ENCODE data around the gene SPRR4.

The SPRR4 gene

GRCh38 chr1:152953761-152954160 is 16.7 kb upstream of the SPRR4 start:
- no peaks in the 10 kb centered on the region for H3K27me3 ChIP-seq (ENCODE audit: insufficient read depth, low read length, poor library complexity)
- no peaks in the 10 kb centered on the region for H3K36me3 ChIP-seq (ENCODE audit: control insufficient read depth, insufficient read depth, low read length)
- H3K56ac ChIP-seq (ENCODE audit: low read length) = no peak overlapping the region
- no peaks in the 10 kb centered on the region for H3K4me1 ChIP-seq (ENCODE audit: control insufficient read depth, low read depth, low read length)
- H3K79me2 ChIP-seq (ENCODE audit: control insufficient read depth, insufficient read depth, low read length) = no peaks in the 10 kb centered on the region
- H3K23ac ChIP-seq (ENCODE audit: low read length) = no peak overlapping the region
- H3K79me1 ChIP-seq (ENCODE audit: low read length) = no peaks in the 10 kb centered on the region
- H4K5ac ChIP-seq (ENCODE audit: low read length) = no peak overlapping the region
- no peak overlapping the region for H2BK5ac ChIP-seq (ENCODE audit: low read length)
- H3K18ac ChIP-seq (ENCODE audit: low read length) = no peak overlapping the region
- H3K27ac ChIP-seq (ENCODE audit: low read depth, low read length) = no peak overlapping the region
- H2BK120ac ChIP-seq (ENCODE audit: low read depth, low read length) = no peak overlapping the region
- DNase-seq = no peak
- H4K8ac ChIP-seq (ENCODE audit: low read depth, low read length) = no peak overlapping the region
- H3K4me3 ChIP-seq (ENCODE audit: low read length) = no peak overlapping the region
- no CpG with 5 or more reads among the region's 7 CpGs for WGBS (ENCODE audit: extremely low coverage, insufficient coverage, low lambda C conversion rate)
- no peak overlapping the region for H2BK15ac ChIP-seq (replicated peaks; ENCODE audit: low read depth)
- H2AK5ac ChIP-seq (ENCODE audit: low read length) = no peak overlapping the region
- no peak overlapping the region for H3K9ac ChIP-seq (ENCODE audit: low read length)
- no peak overlapping the region for H3K4ac ChIP-seq (ENCODE audit: low read depth, low read length)
- no peak overlapping the region for H3K4me2 ChIP-seq (ENCODE audit: low read length)

GRCh38 chr1:152954436-152954835 is 16.0 kb upstream of the SPRR4 start:
- Histone ChIP-seq H3K4me2 (ENCODE audit: low read length) (no peak overlapping the region), H3K56ac (ENCODE audit: low read length) (no peak overlapping the region), H2BK15ac (replicated peaks; ENCODE audit: low read depth) (no peak overlapping the region), H4K8ac (ENCODE audit: low read depth, low read length) (no peak overlapping the region), H2AK5ac (ENCODE audit: low read length) (no peak overlapping the region), H3K79me1 (ENCODE audit: low read length) (no peaks in the 10 kb centered on the region), H3K27ac (ENCODE audit: low read depth, low read length) (no peak overlapping the region), H4K5ac (ENCODE audit: low read length) (no peak overlapping the region), H3K18ac (ENCODE audit: low read length) (no peak overlapping the region), H3K27me3 (ENCODE audit: insufficient read depth, low read length, poor library complexity) (no peaks in the 10 kb centered on the region), H3K79me2 (ENCODE audit: control insufficient read depth, insufficient read depth, low read length) (no peaks in the 10 kb centered on the region), H2BK120ac (ENCODE audit: low read depth, low read length) (no peak overlapping the region), H3K36me3 (ENCODE audit: control insufficient read depth, insufficient read depth, low read length) (no peaks in the 10 kb centered on the region), H3K4me3 (ENCODE audit: low read length) (no peak overlapping the region), H3K4ac (ENCODE audit: low read depth, low read length) (no peak overlapping the region), H3K9ac (ENCODE audit: low read length) (no peak overlapping the region), H3K4me1 (ENCODE audit: control insufficient read depth, low read depth, low read length) (no peaks in the 10 kb centered on the region), H2BK5ac (ENCODE audit: low read length) (no peak overlapping the region), H3K23ac (ENCODE audit: low read length) (no peak overlapping the region)
- no peak for DNase-seq
- no CpG with 5 or more reads among the region's 6 CpGs for WGBS (ENCODE audit: extremely low coverage, insufficient coverage, low lambda C conversion rate)

GRCh38 chr1:152957561-152957960 is 12.9 kb upstream of the SPRR4 start:
- no CpG with 5 or more reads among the region's 3 CpGs for WGBS (ENCODE audit: extremely low coverage, insufficient coverage, low lambda C conversion rate)
- no peak overlapping the region for H4K8ac ChIP-seq (ENCODE audit: low read depth, low read length)
- no peak overlapping the region for H3K56ac ChIP-seq (ENCODE audit: low read length)
- H3K79me1 ChIP-seq (ENCODE audit: low read length) = no peaks in the 10 kb centered on the region
- no peak overlapping the region for H2AK5ac ChIP-seq (ENCODE audit: low read length)
- H3K36me3 ChIP-seq (ENCODE audit: control insufficient read depth, insufficient read depth, low read length) = no peaks in the 10 kb centered on the region
- H3K9ac ChIP-seq (ENCODE audit: low read length) = no peak overlapping the region
- H3K23ac ChIP-seq (ENCODE audit: low read length) = no peak overlapping the region
- no peak overlapping the region for H3K4ac ChIP-seq (ENCODE audit: low read depth, low read length)
- no peak overlapping the region for H3K4me2 ChIP-seq (ENCODE audit: low read length)
- H3K27ac ChIP-seq (ENCODE audit: low read depth, low read length) = no peak overlapping the region
- no peak for DNase-seq
- no peak overlapping the region for H4K5ac ChIP-seq (ENCODE audit: low read length)
- H3K27me3 ChIP-seq (ENCODE audit: insufficient read depth, low read length, poor library complexity) = no peaks in the 10 kb centered on the region
- H2BK5ac ChIP-seq (ENCODE audit: low read length) = no peak overlapping the region
- no peak overlapping the region for H2BK120ac ChIP-seq (ENCODE audit: low read depth, low read length)
- no peak overlapping the region for H2BK15ac ChIP-seq (replicated peaks; ENCODE audit: low read depth)
- H3K18ac ChIP-seq (ENCODE audit: low read length) = no peak overlapping the region
- no peak overlapping the region for H3K4me3 ChIP-seq (ENCODE audit: low read length)
- H3K79me2 ChIP-seq (ENCODE audit: control insufficient read depth, insufficient read depth, low read length) = no peaks in the 10 kb centered on the region
- no peaks in the 10 kb centered on the region for H3K4me1 ChIP-seq (ENCODE audit: control insufficient read depth, low read depth, low read length)

- Histone ChIP-seq H3K27me3 (ENCODE audit: insufficient read depth, low read length, poor library complexity) (no peaks in the 10 kb centered on the region), H2BK120ac (ENCODE audit: low read depth, low read length) (no peak overlapping the region), H3K18ac (ENCODE audit: low read length) (no peak overlapping the region), H3K79me2 (ENCODE audit: control insufficient read depth, insufficient read depth, low read length) (no peaks in the 10 kb centered on the region), H3K79me1 (ENCODE audit: low read length) (no peaks in the 10 kb centered on the region), H2BK5ac (ENCODE audit: low read length) (no peak overlapping the region), H4K5ac (ENCODE audit: low read length) (no peak overlapping the region), H3K4me2 (ENCODE audit: low read length) (no peak overlapping the region), H3K23ac (ENCODE audit: low read length) (no peak overlapping the region), H3K36me3 (ENCODE audit: control insufficient read depth, insufficient read depth, low read length) (no peaks in the 10 kb centered on the region), H3K56ac (ENCODE audit: low read length) (no peak overlapping the region), H3K9ac (ENCODE audit: low read length) (no peak overlapping the region), H3K4me1 (ENCODE audit: control insufficient read depth, low read depth, low read length) (no peaks in the 10 kb centered on the region), H3K27ac (ENCODE audit: low read depth, low read length) (no peak overlapping the region), H3K4me3 (ENCODE audit: low read length) (no peak overlapping the region), H2AK5ac (ENCODE audit: low read length) (no peak overlapping the region), H2BK15ac (replicated peaks; ENCODE audit: low read depth) (no peak overlapping the region), H4K8ac (ENCODE audit: low read depth, low read length) (no peak overlapping the region), H3K4ac (ENCODE audit: low read depth, low read length) (no peak overlapping the region)
- no CpG with 5 or more reads among the region's 3 CpGs for WGBS (ENCODE audit: extremely low coverage, insufficient coverage, low lambda C conversion rate)
- DNase-seq = no peak
These were observed 11.2 kb upstream of the SPRR4 start for GRCh38 chr1:152959273-152959672.

- Histone ChIP-seq H3K56ac (ENCODE audit: low read length) (no peak overlapping the region), H4K5ac (ENCODE audit: low read length) (no peak overlapping the region), H3K27me3 (ENCODE audit: insufficient read depth, low read length, poor library complexity) (no peaks in the 10 kb centered on the region), H3K4ac (ENCODE audit: low read depth, low read length) (no peak overlapping the region), H2BK15ac (replicated peaks; ENCODE audit: low read depth) (no peak overlapping the region), H3K18ac (ENCODE audit: low read length) (no peak overlapping the region), H3K9ac (ENCODE audit: low read length) (no peak overlapping the region), H3K4me3 (ENCODE audit: low read length) (no peak overlapping the region), H3K4me2 (ENCODE audit: low read length) (no peak overlapping the region), H2BK5ac (ENCODE audit: low read length) (no peak overlapping the region), H4K8ac (ENCODE audit: low read depth, low read length) (no peak overlapping the region), H3K79me1 (ENCODE audit: low read length) (no peaks in the 10 kb centered on the region), H3K79me2 (ENCODE audit: control insufficient read depth, insufficient read depth, low read length) (no peaks in the 10 kb centered on the region), H3K23ac (ENCODE audit: low read length) (no peak overlapping the region), H3K36me3 (ENCODE audit: control insufficient read depth, insufficient read depth, low read length) (no peaks in the 10 kb centered on the region), H3K27ac (ENCODE audit: low read depth, low read length) (no peak overlapping the region), H3K4me1 (ENCODE audit: control insufficient read depth, low read depth, low read length) (no peaks in the 10 kb centered on the region), H2AK5ac (ENCODE audit: low read length) (no peak overlapping the region), H2BK120ac (ENCODE audit: low read depth, low read length) (no peak overlapping the region)
- WGBS (ENCODE audit: extremely low coverage, insufficient coverage, low lambda C conversion rate) = no CpG with 5 or more reads among the region's 10 CpGs
- DNase-seq = no peak
These were observed 10.5 kb upstream of the SPRR4 start for GRCh38 chr1:152959801-152960451.

GRCh38 chr1:152960452-152961044 is 9.9 kb upstream of the SPRR4 start:
- H3K56ac ChIP-seq (ENCODE audit: low read length) = no peak overlapping the region
- H3K4me1 ChIP-seq (ENCODE audit: control insufficient read depth, low read depth, low read length) = no peaks in the 10 kb centered on the region
- no peaks in the 10 kb centered on the region for H3K36me3 ChIP-seq (ENCODE audit: control insufficient read depth, insufficient read depth, low read length)
- no peak overlapping the region for H3K27ac ChIP-seq (ENCODE audit: low read depth, low read length)
- H2BK120ac ChIP-seq (ENCODE audit: low read depth, low read length) = no peak overlapping the region
- H2AK5ac ChIP-seq (ENCODE audit: low read length) = no peak overlapping the region
- no peak overlapping the region for H3K4me3 ChIP-seq (ENCODE audit: low read length)
- H2BK15ac ChIP-seq (replicated peaks; ENCODE audit: low read depth) = no peak overlapping the region
- WGBS (ENCODE audit: extremely low coverage, insufficient coverage, low lambda C conversion rate) = no CpG with 5 or more reads among the region's 10 CpGs
- H3K27me3 ChIP-seq (ENCODE audit: insufficient read depth, low read length, poor library complexity) = no peaks in the 10 kb centered on the region
- no peaks in the 10 kb centered on the region for H3K79me1 ChIP-seq (ENCODE audit: low read length)
- H3K4me2 ChIP-seq (ENCODE audit: low read length) = no peak overlapping the region
- H3K4ac ChIP-seq (ENCODE audit: low read depth, low read length) = no peak overlapping the region
- no peak overlapping the region for H4K5ac ChIP-seq (ENCODE audit: low read length)
- peak; percentile 47 for DNase-seq
- H3K9ac ChIP-seq (ENCODE audit: low read length) = no peak overlapping the region
- H2BK5ac ChIP-seq (ENCODE audit: low read length) = no peak overlapping the region
- no peak overlapping the region for H3K18ac ChIP-seq (ENCODE audit: low read length)
- no peak overlapping the region for H3K23ac ChIP-seq (ENCODE audit: low read length)
- H4K8ac ChIP-seq (ENCODE audit: low read depth, low read length) = no peak overlapping the region
- no peaks in the 10 kb centered on the region for H3K79me2 ChIP-seq (ENCODE audit: control insufficient read depth, insufficient read depth, low read length)

Measured in mesendoderm (in vitro differentiated cells).